SK-N-SH (cell line): ENCODE results near the gene TNFRSF1B. TPM values are rescaled to one million over a fixed set of nuclear protein-coding genes. Genes with fewer than 3 reads are reported as not detected.

Experiments
- CTCF ChIA-PET: fragments of 300-600, 350-600 bp; formaldehyde crosslinking; extraction: SDS; loops from one replicate; lab custom pipeline; 2021; lab: Yijun Ruan, JAX
- POLR2A ChIA-PET: fragments of 350-600 bp; sonication (Branson Sonifier 250); formaldehyde crosslinking; extraction: SDS; loops from one replicate; lab custom pipeline; 2020; ENCODE audit warnings: antibody characterized with exemption, inconsistent platforms; lab: Yijun Ruan, JAX
- DNase-seq: peaks from one replicate; pipeline ENCODE4 v3.0.0; 2012
- H2AFZ ChIP-seq: fragments of 200-600 bp; sonication (generic); 2 replicates; pipeline ENCODE4 v1.8.1; 2016; ENCODE audit warnings: antibody characterized with exemption, mild to moderate bottlenecking, low read depth
- H3F3A ChIP-seq: fragments of 200-600 bp; sonication (generic); replicated peaks from 2 replicates; pipeline ENCODE3; 2016; ENCODE audit warnings: antibody characterized with exemption, mild to moderate bottlenecking; ENCODE audit not compliant: insufficient read depth
- H3K27ac ChIP-seq, 2 experiments: fragments of 200-500 bp in 1 of 2; fragments of 200-600 bp in 1 of 2; sonication (Bioruptor generic) in 1 of 2; sonication (generic), shearing (Covaris generic) in 1 of 2; 2 replicates each; pipeline versions ENCODE4 v1.5.1 to v1.6.1; 2014 to 2016; ENCODE audit warnings: low read depth in 2 of 2, inconsistent platforms in 1 of 2, low read length in 1 of 2, mild to moderate bottlenecking in 1 of 2, mixed read lengths in 1 of 2
- H3K27me3 ChIP-seq: fragments of 200-600 bp; sonication (generic), shearing (Covaris generic); 2 replicates; pipeline ENCODE4 v1.6.1; 2016; ENCODE audit warnings: mixed run types; ENCODE audit not compliant: insufficient read depth
- H3K36me3 ChIP-seq, 2 experiments: fragments of 200-500 bp in 1 of 2; fragments of 200-600 bp in 1 of 2; sonication (Bioruptor generic) in 1 of 2; sonication (generic) in 1 of 2; replicated peaks in 1 of 2; 2 replicates each; pipeline versions ENCODE3 to v1.5.1; 2014 to 2016; ENCODE audit warnings: low read length in 1 of 2, mild to moderate bottlenecking in 1 of 2; ENCODE audit not compliant: insufficient read depth in 2 of 2, control insufficient read depth in 1 of 2
- H3K4me1 ChIP-seq, 2 experiments: fragments of 200-500 bp in 1 of 2; fragments of 200-600 bp in 1 of 2; sonication (Bioruptor generic) in 1 of 2; sonication (generic), shearing (Covaris generic) in 1 of 2; 2 replicates each; pipeline versions ENCODE4 v1.5.1 to v1.6.1; 2014 to 2016; ENCODE audit warnings: low read depth in 1 of 2, low read length in 1 of 2, mixed run types in 1 of 2; ENCODE audit not compliant: insufficient read depth in 2 of 2, control insufficient read depth in 1 of 2
- H3K4me2 ChIP-seq: fragments of 200-600 bp; sonication (generic), shearing (Covaris generic); 2 replicates; pipeline ENCODE4 v1.6.1; 2017; ENCODE audit warnings: mixed run types
- H3K4me3 ChIP-seq, 2 experiments: fragments of 200-500 bp in 1 of 2; fragments of 200-600 bp in 1 of 2; sonication (Bioruptor generic) in 1 of 2; sonication (generic), shearing (Covaris generic) in 1 of 2; 2 replicates each; pipeline versions ENCODE4 v1.5.1 to v1.8.1; 2014 to 2016; ENCODE audit warnings: low read depth in 2 of 2, inconsistent platforms in 1 of 2, low read length in 1 of 2, mild to moderate bottlenecking in 1 of 2, mixed read lengths in 1 of 2, moderate library complexity in 1 of 2
- H3K79me2 ChIP-seq: fragments of 200-600 bp; sonication (generic); 2 replicates; pipeline ENCODE4 v1.8.1; 2017; ENCODE audit warnings: mild to moderate bottlenecking; ENCODE audit not compliant: insufficient read depth
- H3K9ac ChIP-seq: fragments of 200-600 bp; sonication (generic); 2 replicates; pipeline ENCODE4 v1.6.1; 2017; ENCODE audit warnings: mixed run types
- H3K9me2 ChIP-seq: fragments of 200-600 bp; sonication (generic); 2 replicates; pipeline ENCODE4 v1.6.1; 2017; ENCODE audit warnings: mixed run types
- H3K9me3 ChIP-seq: fragments of 200-600 bp; sonication (generic); 2 replicates; pipeline ENCODE4 v1.6.1; 2017; ENCODE audit warnings: mixed run types, mild to moderate bottlenecking, moderate library complexity
- H4K20me1 ChIP-seq: fragments of 200-600 bp; sonication (generic); 2 replicates; pipeline ENCODE4 v1.6.1; 2017; ENCODE audit warnings: mild to moderate bottlenecking, mixed run types; ENCODE audit not compliant: insufficient read depth
- EP300 ChIP-seq, 2 experiments: IDR thresholded peaks; 2 replicates each; pipeline versions ENCODE4 v1.4.0 to v1.6.1; 2012; ENCODE audit warnings: borderline replicate concordance in 1 of 2, low read depth in 1 of 2, low read length in 1 of 2
- EZH2phosphoT487 ChIP-seq: fragments of 200-600 bp; sonication (generic); IDR thresholded peaks from 2 replicates; pipeline ENCODE4 v1.6.1; 2017; ENCODE audit warnings: low read depth, mixed run types, mild to moderate bottlenecking, antibody characterized with exemption, moderate library complexity, borderline replicate concordance
- FOSL2 ChIP-seq: IDR thresholded peaks from 2 replicates; pipeline ENCODE4 v1.4.0; 2012; ENCODE audit warnings: low read depth, mild to moderate bottlenecking, moderate library complexity, borderline replicate concordance
- MEF2A ChIP-seq: IDR thresholded peaks from 2 replicates; pipeline ENCODE4 v1.4.0; 2012; ENCODE audit warnings: low read depth, borderline replicate concordance
- MXI1 ChIP-seq: IDR thresholded peaks from 2 replicates; pipeline ENCODE4 v1.6.1; 2012; ENCODE audit warnings: mild to moderate bottlenecking, low read depth, low read length, improper control_type of control experiment
- NFIC ChIP-seq: IDR thresholded peaks from 2 replicates; pipeline ENCODE4 v1.4.0; 2012; ENCODE audit warnings: borderline replicate concordance
- RCOR1 ChIP-seq: fragments of 150-350 bp; IDR thresholded peaks from 2 replicates; pipeline ENCODE4 v1.6.1; 2017; ENCODE audit warnings: antibody characterized with exemption, low read length
- SIN3A ChIP-seq: IDR thresholded peaks from 2 replicates; pipeline ENCODE4 v1.6.1; 2012; ENCODE audit warnings: low read depth, mild to moderate bottlenecking, low read length, moderate library complexity, borderline replicate concordance
- SMC3 ChIP-seq: IDR thresholded peaks from 2 replicates; pipeline ENCODE4 v1.6.1; 2012; ENCODE audit warnings: low read depth, low read length, improper control_type of control experiment
- TAF1 ChIP-seq: IDR thresholded peaks from 2 replicates; pipeline ENCODE4 v1.6.1; 2012; ENCODE audit warnings: low read depth, mild to moderate bottlenecking, low read length, moderate library complexity, borderline replicate concordance
- TCF12 ChIP-seq: IDR thresholded peaks from 2 replicates; pipeline ENCODE4 v1.4.0; 2012
- TEAD4 ChIP-seq: IDR thresholded peaks from 2 replicates; pipeline ENCODE4 v1.4.0; 2012; ENCODE audit warnings: mild to moderate bottlenecking, borderline replicate concordance; ENCODE audit not compliant: insufficient read depth
- WGBS: methylation state at CpG from one replicate; pipeline ENCODE4 v1.1.6; 2017; ENCODE audit warnings: low lambda C conversion rate; 5-methylcytosine and 5-hydroxymethylcytosine counted together
- polyA plus RNA-seq, 3 experiments: library from polyadenylated mRNA; depleted of rRNA; stranded (reverse); fragments of >200 nt; gene quantifications; 2 replicates each; pipeline ENCODE4 v1.2.3, GENCODE V29; 2012
- TF ChIP-seq, protein P1 (sequence below): fragments of 150-350 bp; IDR thresholded peaks from 2 replicates; pipeline ENCODE4 v1.6.1; 2016; ENCODE audit warnings: mild to moderate bottlenecking, low read depth, low read length
- TF ChIP-seq, protein P2 (sequence below): IDR thresholded peaks from 2 replicates; pipeline ENCODE4 v1.4.0; 2012; ENCODE audit warnings: low read depth, borderline replicate concordance
- TF ChIP-seq, protein P3 (sequence below): fragments of 150-350 bp; IDR thresholded peaks from 2 replicates; pipeline ENCODE4 v1.6.1; 2017; ENCODE audit warnings: antibody characterized with exemption, low read length, low read depth, borderline replicate concordance
- TF ChIP-seq, protein P4 (sequence below): IDR thresholded peaks from 2 replicates; pipeline ENCODE4 v1.4.0; 2012; ENCODE audit warnings: low read depth
- TF ChIP-seq, protein P5 (sequence below): IDR thresholded peaks from 2 replicates; pipeline ENCODE4; 2012

The TNFRSF1B gene
- polyA plus RNA-seq, 1 of the 3 experiments (the other 2 are of a cell fraction): 0.36 TPM

DNA sequence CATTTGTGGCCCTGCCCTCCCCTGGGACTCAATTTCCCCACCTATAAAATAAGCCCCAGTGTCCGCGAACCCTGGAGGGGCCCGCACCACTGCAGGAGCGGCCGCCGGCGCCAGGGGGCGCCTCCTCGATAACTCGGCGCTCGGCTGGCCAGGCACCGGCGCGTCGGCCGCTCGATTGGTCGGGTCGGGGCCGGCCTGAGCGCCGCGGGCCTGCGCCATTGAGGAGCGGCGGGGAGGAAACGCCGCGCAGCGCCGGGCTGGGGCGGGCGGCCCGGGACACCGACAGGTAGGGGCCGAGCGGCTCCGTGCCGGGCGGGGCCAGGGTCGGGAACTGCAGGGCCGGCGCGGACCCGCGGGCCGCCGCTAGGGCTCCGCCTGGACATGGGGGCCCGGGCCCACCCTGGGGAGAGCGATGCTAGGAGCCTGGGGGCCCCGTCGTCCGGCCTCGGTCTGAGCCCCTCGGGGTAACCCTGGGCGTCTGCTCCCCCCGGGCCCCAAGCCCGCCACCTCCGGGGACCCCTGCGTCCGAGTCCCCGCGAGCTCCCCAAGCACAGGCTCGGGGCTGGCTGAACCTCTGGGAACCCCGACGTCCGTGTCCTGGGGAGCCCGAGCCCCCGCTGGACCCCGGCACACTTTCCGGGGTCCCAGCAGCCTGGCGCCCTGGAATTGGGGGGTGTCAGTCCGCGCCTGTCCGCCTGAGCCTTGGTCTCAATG is 63.2 kb downstream of the TNFRSF1B start, which contains the start of gene VPS13D (continued):
- TF ChIP-seq FOSL2: no peak
- no peak; a peak in 1 of 4 replicates for TF ChIP-seq EP300 (IDR thresholded peaks at IDR 0.05; ENCODE audit: borderline replicate concordance in 1 of 2, low read depth in 1 of 2, low read length in 1 of 2)
- TF ChIP-seq TCF12: no peak
- TF ChIP-seq EZH2phosphoT487: no peak
- no peak for TF ChIP-seq TEAD4
- no peak; the same call in 1 of the 2 replicates for TF ChIP-seq MXI1

DNA sequence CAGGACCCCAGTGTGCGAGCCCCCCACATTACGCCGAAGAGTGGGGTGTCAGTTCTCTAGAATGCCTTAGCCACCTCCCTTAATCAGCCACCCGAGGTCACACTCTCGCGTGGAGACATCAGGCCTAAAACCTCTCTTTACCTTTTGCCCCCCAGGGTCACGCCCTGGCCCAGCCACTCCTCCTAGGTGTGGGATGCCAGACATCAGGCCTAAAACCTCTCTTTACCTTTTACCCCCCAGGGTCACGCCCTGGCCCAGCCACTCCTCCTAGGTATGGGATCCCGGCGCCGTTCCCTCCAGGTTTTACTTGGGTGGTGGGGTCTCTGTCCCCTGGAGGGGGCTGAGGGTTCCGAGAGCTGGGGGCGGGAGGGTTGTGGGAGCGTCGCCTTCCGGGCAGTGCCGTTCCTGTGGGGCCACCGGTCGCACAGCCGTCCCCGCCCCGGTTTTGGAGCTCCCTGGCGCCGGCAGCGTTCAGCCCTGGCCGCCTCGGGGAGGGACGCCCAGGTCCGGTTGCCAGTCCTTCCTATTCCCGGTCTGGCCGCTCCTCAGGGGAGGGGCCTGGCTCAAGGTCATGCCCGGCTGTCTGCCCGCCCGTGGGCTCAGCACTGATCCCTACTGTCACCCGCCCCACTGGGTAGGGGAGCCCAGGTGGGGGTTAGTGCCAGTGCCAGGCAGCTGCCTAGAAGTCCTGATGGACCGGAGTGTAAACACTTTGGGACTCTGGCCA is 63.9 kb downstream of the TNFRSF1B start:
- TF ChIP-seq EZH2phosphoT487 (no peak), SMC3 (no peak), NFIC (no peak), SIN3A (no peak), MXI1 (0 out of 2 replicates have a peak, but pooled peaks have one; percentile 25)
- TF ChIP-seq, protein P1, sequence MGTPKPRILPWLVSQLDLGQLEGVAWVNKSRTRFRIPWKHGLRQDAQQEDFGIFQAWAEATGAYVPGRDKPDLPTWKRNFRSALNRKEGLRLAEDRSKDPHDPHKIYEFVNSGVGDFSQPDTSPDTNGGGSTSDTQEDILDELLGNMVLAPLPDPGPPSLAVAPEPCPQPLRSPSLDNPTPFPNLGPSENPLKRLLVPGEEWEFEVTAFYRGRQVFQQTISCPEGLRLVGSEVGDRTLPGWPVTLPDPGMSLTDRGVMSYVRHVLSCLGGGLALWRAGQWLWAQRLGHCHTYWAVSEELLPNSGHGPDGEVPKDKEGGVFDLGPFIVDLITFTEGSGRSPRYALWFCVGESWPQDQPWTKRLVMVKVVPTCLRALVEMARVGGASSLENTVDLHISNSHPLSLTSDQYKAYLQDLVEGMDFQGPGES: no peak
- Histone ChIP-seq H3K27ac (no peak overlapping the region; a peak in 1 of 4 replicates), H3K4me1 (peaks cover 6 to 7% of the 10 kb centered on the region in 2 experiments; a peak in 2 of 4 replicates), H3K9me3 (no peaks in the 10 kb centered on the region), H4K20me1 (0 out of 2 replicates have a peak, but pooled peaks cover 12% of the 10 kb centered on the region), H3K9me2 (no peaks in the 10 kb centered on the region), H3K79me2 (peaks cover 42% of the 10 kb centered on the region), H2AFZ (peak overlapping the region; percentile 70), H3K4me2 (peak overlapping the region; percentile 99), H3K27me3 (no peaks in the 10 kb centered on the region), H3K36me3 (peaks cover 0 to 13% of the 10 kb centered on the region in 2 experiments), H3K4me3 (peak overlapping the region; percentile 76 to 85), H3F3A (no peaks in the 10 kb centered on the region), H3K9ac (peak overlapping the region; percentile 87)
- POLR2A ChIA-PET: no interaction called here
- CTCF ChIA-PET: interaction anchor here (0.9 to 2.3 kb wide), 7 partner anchors 8 to 428 kb away, joined by 3 to 10 read pairs (median 5); no protein-coding TSS in a partner anchor
- 1% methylated on average over 13 of the region's 36 CpGs for WGBS
- DNase-seq: peak; percentile 68

DNA sequence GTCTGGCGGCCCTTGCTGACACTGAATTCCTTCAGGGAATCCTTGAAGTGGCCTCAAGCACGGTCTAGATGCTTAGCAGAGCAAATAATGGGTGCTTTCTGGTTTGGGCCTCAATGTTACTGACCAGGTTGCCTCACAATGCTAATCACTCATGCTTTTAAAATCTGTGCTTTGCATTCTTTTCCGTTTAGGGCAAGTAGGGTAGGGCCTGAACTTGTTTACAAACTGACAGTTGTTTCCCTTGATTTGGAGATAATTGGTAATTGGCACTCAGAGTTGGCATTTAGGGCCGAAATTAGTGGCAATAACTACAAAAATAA is 64.4 kb downstream of the TNFRSF1B start:
- no peak for DNase-seq
- H3K4me1 ChIP-seq: peaks cover 6 to 7% of the 10 kb centered on the region in 2 experiments; a peak in 2 of 4 replicates
- CTCF ChIA-PET: interaction anchor here (0.9 to 1.8 kb wide), 5 partner anchors 9 to 107 kb away, joined by 3 to 6 read pairs (median 5); no protein-coding TSS in a partner anchor
- peaks cover 0 to 16% of the 10 kb centered on the region in 2 experiments for H3K36me3 ChIP-seq
- peak overlapping the region; percentile 99 for H3K4me2 ChIP-seq
- H2AFZ ChIP-seq: peak overlapping the region; percentile 70
- H4K20me1 ChIP-seq: 0 out of 2 replicates have a peak, but pooled peaks cover 12% of the 10 kb centered on the region
- H3F3A ChIP-seq: no peaks in the 10 kb centered on the region
- H3K79me2 ChIP-seq: peaks cover 42% of the 10 kb centered on the region
- WGBS: 60% methylated on average over 3 of the region's 4 CpGs
- no peak overlapping the region for H3K27ac ChIP-seq
- H3K9ac ChIP-seq: peak overlapping the region; percentile 87; the same call in 1 of the 2 replicates
- no peaks in the 10 kb centered on the region for H3K27me3 ChIP-seq
- peak overlapping the region; percentile 76 to 85 for H3K4me3 ChIP-seq
- POLR2A ChIA-PET: no interaction called here
- H3K9me2 ChIP-seq: no peaks in the 10 kb centered on the region
- TF ChIP-seq RCOR1: no peak
- TF ChIP-seq, protein P2, sequence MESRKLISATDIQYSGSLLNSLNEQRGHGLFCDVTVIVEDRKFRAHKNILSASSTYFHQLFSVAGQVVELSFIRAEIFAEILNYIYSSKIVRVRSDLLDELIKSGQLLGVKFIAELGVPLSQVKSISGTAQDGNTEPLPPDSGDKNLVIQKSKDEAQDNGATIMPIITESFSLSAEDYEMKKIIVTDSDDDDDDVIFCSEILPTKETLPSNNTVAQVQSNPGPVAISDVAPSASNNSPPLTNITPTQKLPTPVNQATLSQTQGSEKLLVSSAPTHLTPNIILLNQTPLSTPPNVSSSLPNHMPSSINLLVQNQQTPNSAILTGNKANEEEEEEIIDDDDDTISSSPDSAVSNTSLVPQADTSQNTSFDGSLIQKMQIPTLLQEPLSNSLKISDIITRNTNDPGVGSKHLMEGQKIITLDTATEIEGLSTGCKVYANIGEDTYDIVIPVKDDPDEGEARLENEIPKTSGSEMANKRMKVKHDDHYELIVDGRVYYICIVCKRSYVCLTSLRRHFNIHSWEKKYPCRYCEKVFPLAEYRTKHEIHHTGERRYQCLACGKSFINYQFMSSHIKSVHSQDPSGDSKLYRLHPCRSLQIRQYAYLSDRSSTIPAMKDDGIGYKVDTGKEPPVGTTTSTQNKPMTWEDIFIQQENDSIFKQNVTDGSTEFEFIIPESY: no peak
- TF ChIP-seq, protein P3, sequence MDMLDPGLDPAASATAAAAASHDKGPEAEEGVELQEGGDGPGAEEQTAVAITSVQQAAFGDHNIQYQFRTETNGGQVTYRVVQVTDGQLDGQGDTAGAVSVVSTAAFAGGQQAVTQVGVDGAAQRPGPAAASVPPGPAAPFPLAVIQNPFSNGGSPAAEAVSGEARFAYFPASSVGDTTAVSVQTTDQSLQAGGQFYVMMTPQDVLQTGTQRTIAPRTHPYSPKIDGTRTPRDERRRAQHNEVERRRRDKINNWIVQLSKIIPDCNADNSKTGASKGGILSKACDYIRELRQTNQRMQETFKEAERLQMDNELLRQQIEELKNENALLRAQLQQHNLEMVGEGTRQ: no peak
- TF ChIP-seq, protein P4, sequence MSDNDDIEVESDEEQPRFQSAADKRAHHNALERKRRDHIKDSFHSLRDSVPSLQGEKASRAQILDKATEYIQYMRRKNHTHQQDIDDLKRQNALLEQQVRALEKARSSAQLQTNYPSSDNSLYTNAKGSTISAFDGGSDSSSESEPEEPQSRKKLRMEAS: no peak
- TF ChIP-seq SMC3: no peak
- no peak for TF ChIP-seq TAF1
- TF ChIP-seq MEF2A: no peak
- TF ChIP-seq, protein P5, sequence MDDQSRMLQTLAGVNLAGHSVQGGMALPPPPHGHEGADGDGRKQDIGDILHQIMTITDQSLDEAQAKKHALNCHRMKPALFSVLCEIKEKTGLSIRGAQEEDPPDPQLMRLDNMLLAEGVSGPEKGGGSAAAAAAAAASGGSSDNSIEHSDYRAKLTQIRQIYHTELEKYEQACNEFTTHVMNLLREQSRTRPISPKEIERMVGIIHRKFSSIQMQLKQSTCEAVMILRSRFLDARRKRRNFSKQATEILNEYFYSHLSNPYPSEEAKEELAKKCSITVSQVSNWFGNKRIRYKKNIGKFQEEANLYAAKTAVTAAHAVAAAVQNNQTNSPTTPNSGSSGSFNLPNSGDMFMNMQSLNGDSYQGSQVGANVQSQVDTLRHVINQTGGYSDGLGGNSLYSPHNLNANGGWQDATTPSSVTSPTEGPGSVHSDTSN: no peak
- TF ChIP-seq TEAD4: no peak
- no peaks in the 10 kb centered on the region for H3K9me3 ChIP-seq
